OCI-LY7 (cell line): ENCODE data around the gene KLLN. TPM values are rescaled to one million over a fixed set of nuclear protein-coding genes. Genes with fewer than 3 reads are reported as not detected.
"Not testable (repeated sequence)": the region's sequence is repeated elsewhere in the genome, so short reads cannot be mapped to it uniquely, and the experiment has no call there.

Experiments used
- Bru-seq: library from RNA; stranded (reverse); fragments of 400-500 nt; gene quantifications from one replicate; lab custom pipeline; 2021; lab: Mats Ljungman, UMichigan
- BruChase-seq, 2 experiments: library from RNA; stranded (reverse); fragments of 400-500 nt; gene quantifications; one replicate each; lab custom pipeline; 2021; lab: Mats Ljungman, UMichigan
- BruUV-seq: library from RNA; stranded (reverse); fragments of 400-500 nt; replicated peaks from 2 replicates; lab custom pipeline; 2021; lab: Mats Ljungman, UMichigan
- CTCF ChIA-PET: fragments of 300-600 bp; sonication (Branson Sonifier 250); formaldehyde crosslinking; loops from one replicate; lab custom pipeline; 2022; ENCODE audit warnings: antibody characterized with exemption; ENCODE audit not compliant: unreplicated experiment; lab: Charles Lee
- POLR2A ChIA-PET: fragments of 300-600 bp; sonication (Branson Sonifier 250); formaldehyde crosslinking; loops from one replicate; lab custom pipeline; 2022; ENCODE audit warnings: antibody characterized with exemption; lab: Charles Lee
- DNase-seq: peaks from one replicate; pipeline ENCODE4 v3.0.0-alpha.2; 2015; ENCODE audit warnings: low spot score
- H2AFZ ChIP-seq: fragments of 200-600 bp; sonication (generic), shearing (Covaris generic); 2 replicates; pipeline ENCODE4 v1.6.1; 2014; ENCODE audit warnings: mild to moderate bottlenecking, antibody characterized with exemption, low read length, moderate library complexity
- H3K27ac ChIP-seq: fragments of 200-600 bp; sonication (generic); 2 replicates; pipeline ENCODE4 v1.5.1; 2014; ENCODE audit warnings: mixed run types, low read depth, mild to moderate bottlenecking, moderate library complexity, low read length, inconsistent platforms; ENCODE audit not compliant: poor library complexity, severe bottlenecking
- H3K36me3 ChIP-seq: fragments of 200-600 bp; sonication (generic); 2 replicates; pipeline ENCODE4 v1.6.1; 2014; ENCODE audit warnings: mild to moderate bottlenecking, antibody characterized with exemption, low read length, moderate library complexity, mixed read lengths; ENCODE audit not compliant: insufficient read depth
- H3K4me1 ChIP-seq: fragments of 200-600 bp; sonication (generic); 2 replicates; pipeline ENCODE4 v1.5.1; 2014; ENCODE audit warnings: mild to moderate bottlenecking, low read length; ENCODE audit not compliant: insufficient read depth, poor library complexity, severe bottlenecking
- H3K4me2 ChIP-seq: fragments of 200-600 bp; sonication (generic); 2 replicates; pipeline ENCODE4 v1.6.1; 2014; ENCODE audit warnings: mild to moderate bottlenecking, low read length
- H3K4me3 ChIP-seq: fragments of 200-600 bp; sonication (generic); 2 replicates; pipeline ENCODE4 v1.5.1; 2014; ENCODE audit warnings: mild to moderate bottlenecking, low read depth, low read length; ENCODE audit not compliant: poor library complexity, severe bottlenecking
- H3K79me2 ChIP-seq: fragments of 200-600 bp; sonication (generic); 2 replicates; pipeline ENCODE4 v1.6.1; 2016; ENCODE audit warnings: low read depth, mild to moderate bottlenecking, low read length, moderate library complexity, mixed read lengths; ENCODE audit not compliant: insufficient read depth
- H3K9me2 ChIP-seq: fragments of 200-600 bp; sonication (generic); 2 replicates; pipeline ENCODE4 v1.6.1; 2016; ENCODE audit warnings: mild to moderate bottlenecking, low read length, mixed read lengths; ENCODE audit not compliant: insufficient read depth
- H3K9me3 ChIP-seq: fragments of 200-600 bp; sonication (generic); 2 replicates; pipeline ENCODE4 v1.6.1; 2014; ENCODE audit warnings: mild to moderate bottlenecking, mixed run types, low read length, mixed read lengths
- H4K20me1 ChIP-seq: fragments of 200-600 bp; sonication (generic); 2 replicates; pipeline ENCODE4 v1.6.1; 2014; ENCODE audit warnings: mild to moderate bottlenecking, antibody characterized with exemption, low read length, moderate library complexity, mixed read lengths; ENCODE audit not compliant: insufficient read depth
- CTCF ChIP-seq: fragments of 200-600 bp; sonication (generic); conservative IDR thresholded peaks from 2 replicates; pipeline ENCODE4 v1.5.1; 2014; ENCODE audit warnings: mild to moderate bottlenecking, antibody characterized with exemption, low read length, moderate library complexity, mixed read lengths
- EZH2phosphoT487 ChIP-seq: fragments of 200-600 bp; sonication (generic); IDR thresholded peaks from 2 replicates; pipeline ENCODE4 v1.6.1; 2018; ENCODE audit warnings: low read depth, borderline replicate concordance, mild to moderate bottlenecking, mixed run types, antibody characterized with exemption, low read length, moderate library complexity, mixed read lengths
- intact Hi-C: fragments of 100-400 bp; cut with micrococcal nuclease; formaldehyde crosslinking; loops from one replicate; pipeline ENCODE4 v1.10.0; 2022; ENCODE audit not compliant: unreplicated experiment
- long read RNA-seq: library from polyadenylated mRNA; stranded (forward); transcript quantifications from one replicate; pipeline ENCODE4 v2.0.0, GENCODE V29; 2022
- total RNA-seq, 2 experiments: library from RNA; depleted of rRNA in 1 of 2; stranded (reverse); fragments of >200 nt in 1 of 2; shearing (Covaris generic) in 1 of 2; gene quantifications; 2 replicates each; pipeline ENCODE4 v1.2.3, GENCODE V29; 2014 to 2022

Gene KLLN
- total RNA-seq (2014; rRNA removed; shearing (Covaris generic)) (2.4 and 3.8 TPM in 2 replicates), total RNA-seq (2022) (5.1 and 5.5 TPM in 2 replicates), Bru-seq, nascent RNA (percentile 61 among the genes with signal in this experiment), BruChase-seq, experiment 1, labeled RNA remaining after a 6-hour chase (percentile 49 among the genes with signal in this experiment), BruChase-seq, experiment 2, labeled RNA remaining after a 2-hour chase (percentile 58 among the genes with signal in this experiment)
- long read RNA-seq, full-length matches to known transcripts = 1 of 1 reads
- long read RNA-seq, partial matches to known transcripts = 0 of 1 reads
- long read RNA-seq, other reads (novel, unspliced or antisense) = 0 of 1 reads

- BruUV-seq = no TSS peak
- H3K79me2 ChIP-seq = peaks cover 68% of the 10 kb centered on the region
- H3K4me1 ChIP-seq = peaks cover 19% of the 10 kb centered on the region
- H2AFZ ChIP-seq = peak within 1 kb of the TSS; percentile 18; the same call in 1 of the 2 replicates
- TF ChIP-seq CTCF = no peak
- no peak for TF ChIP-seq EZH2phosphoT487
- H3K4me3 ChIP-seq = peak within 1 kb of the TSS; percentile 96
- peak within 1 kb of the TSS; percentile 89 for H3K4me2 ChIP-seq
- CTCF ChIA-PET = interaction anchor here (0.6 to 3.2 kb wide), 3 partner anchors 245 to 525 kb away, joined by 3 to 36 read pairs (median 12); no protein-coding TSS in a partner anchor
- H4K20me1 ChIP-seq = peaks cover 39% of the 10 kb centered on the region
- H3K36me3 ChIP-seq = peaks cover 41% of the 10 kb centered on the region
- peak within 1 kb of the TSS; percentile 94 for H3K27ac ChIP-seq
- intact Hi-C loops = loop anchor here (2.0 to 5.0 kb wide), 6 partner anchors 204 to 1136 kb away; no protein-coding TSS in a partner anchor
- POLR2A ChIA-PET = interaction anchor here (0.8 to 6.9 kb wide), 25 partner anchors 9 to 529 kb away, joined by 3 to 134 read pairs (median 6); partner anchors contain the start of gene ATAD1
- no peaks in the 10 kb centered on the region for H3K9me3 ChIP-seq
- peak; percentile 95 for DNase-seq
- no peaks in the 10 kb centered on the region for H3K9me2 ChIP-seq
Measured at GRCh38 chr10:87863053-87863943, at the start of gene KLLN, which contains the start of gene PTEN. Gene KLLN, minus strand, starts transcription at chr10:87863533. Its CDS starts 1,046 bp downstream, at chr10:87862487. Gene PTEN, plus strand, starts transcription at chr10:87863625. Its CDS starts 845 bp downstream, at chr10:87864470.

- DNase-seq, H3K4me1 ChIP-seq, H3K4me2 ChIP-seq, CTCF ChIA-PET, H4K20me1 ChIP-seq, H3K27ac ChIP-seq, H3K4me3 ChIP-seq, H2AFZ ChIP-seq, H3K9me2 ChIP-seq, intact Hi-C loops, BruUV-seq, H3K9me3 ChIP-seq: not testable (repeated sequence)
- peaks cover 69% of the 10 kb centered on the region for H3K36me3 ChIP-seq
- peaks cover 91% of the 10 kb centered on the region for H3K79me2 ChIP-seq
- POLR2A ChIA-PET = interaction anchor here (0.7 to 0.9 kb wide), 3 partner anchors 15 to 49 kb away, joined by 4 to 6 read pairs (median 5); no protein-coding TSS in a partner anchor
Measured at GRCh38 chr10:87903396-87903795, 40.1 kb upstream of the KLLN start.

GRCh38 chr10:87897957-87898356, 34.6 kb upstream of the KLLN start:
- H3K27ac ChIP-seq, H3K9me2 ChIP-seq, H3K4me1 ChIP-seq, intact Hi-C loops, H3K4me3 ChIP-seq, BruUV-seq, H3K4me2 ChIP-seq, H4K20me1 ChIP-seq, CTCF ChIA-PET, DNase-seq, H2AFZ ChIP-seq: not testable (repeated sequence)
- peaks cover 68% of the 10 kb centered on the region for H3K36me3 ChIP-seq
- POLR2A ChIA-PET = interaction anchor here (1.0 kb wide), 2 partner anchors 12 to 14 kb away, joined by 3 read pairs; no protein-coding TSS in a partner anchor
- peaks cover 17% of the 10 kb centered on the region; the same call in 1 of the 2 replicates for H3K9me3 ChIP-seq
- peaks cover 91% of the 10 kb centered on the region for H3K79me2 ChIP-seq
